Measurements from ENCODE around the gene CELF3.

The CELF3 gene

DNA sequence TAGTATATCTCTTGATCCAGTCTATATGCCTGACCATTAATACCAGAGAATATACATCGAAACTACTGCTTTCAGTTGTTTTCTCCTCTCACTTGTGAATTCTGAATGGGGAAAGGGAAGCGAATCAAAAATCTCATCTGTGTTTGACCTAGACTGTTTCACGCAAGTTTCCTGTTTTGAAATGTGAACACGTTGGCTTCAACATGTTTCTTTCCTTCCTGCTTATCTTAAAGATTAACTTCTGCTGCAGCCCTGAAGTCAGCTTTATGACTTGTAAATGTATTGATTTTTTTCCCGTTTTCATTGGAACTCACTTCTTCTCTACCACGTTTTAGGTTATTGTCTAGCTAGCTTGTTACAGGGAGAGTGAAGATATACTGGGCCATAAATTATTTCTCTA is 54.9 kb downstream of the CELF3 start:
- no peak for DNase-seq (ENCODE audit: low read depth in 2 of 2)

DNA sequence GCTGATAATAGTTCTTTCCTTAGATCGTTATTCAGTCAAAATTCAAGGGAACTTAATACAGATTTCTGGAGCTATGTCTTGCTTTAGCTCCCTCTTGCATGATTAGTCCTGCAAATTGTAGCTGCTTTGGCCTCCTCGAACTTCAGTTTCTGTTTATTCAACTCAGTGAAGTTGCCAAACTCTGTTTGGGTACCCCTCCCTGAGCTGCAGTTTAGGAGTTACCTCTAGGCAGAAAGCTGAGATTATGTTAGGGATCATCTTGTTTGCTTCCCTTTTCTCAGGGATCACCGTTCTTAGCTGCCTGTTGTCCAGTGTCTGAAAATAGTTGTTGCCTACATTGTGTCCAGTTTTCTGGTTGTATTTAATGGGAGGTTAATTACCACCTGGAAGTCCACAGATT is 61.2 kb downstream of the CELF3 start:
- TF ChIP-seq CTCF (IDR thresholded peaks at IDR 0.05; ENCODE audit: low read depth, low read length): no peak
- H3K4me3 ChIP-seq (replicated peaks in 1 of 2; ENCODE audit: low read depth in 2 of 2, low read length in 2 of 2): no peak overlapping the region
- no peak for DNase-seq (ENCODE audit: low read depth in 2 of 2)

More for the DNA sequence above, 54.9 kb downstream of the CELF3 start:
- no peak for TF ChIP-seq CTCF (IDR thresholded peaks at IDR 0.05; ENCODE audit: low read depth, low read length)
- no peak overlapping the region for H3K4me3 ChIP-seq (replicated peaks in 1 of 2; ENCODE audit: low read depth in 2 of 2, low read length in 2 of 2)

GRCh38 chr1:151653397-151653796 is 63.2 kb downstream of the CELF3 start:
- no peak overlapping the region for H3K4me3 ChIP-seq (replicated peaks in 1 of 2; ENCODE audit: low read depth in 2 of 2, low read length in 2 of 2)
- peak; percentile 85 to 89 for DNase-seq (ENCODE audit: low read depth in 2 of 2)
- TF ChIP-seq CTCF (IDR thresholded peaks at IDR 0.05; ENCODE audit: low read depth, low read length): no peak

Measured in cardiac fibroblast (primary cell).